GM18951 (cell line): ENCODE measurements around the gene SEPHS2.
"Not testable (repeated sequence)": the region's sequence is repeated elsewhere in the genome, so short reads cannot be mapped to it uniquely, and the experiment has no call there.

ENCODE experiments used
- POLR2A ChIP-seq: IDR thresholded peaks from 4 replicates; pipeline ENCODE4 v1.6.1; 2011; ENCODE audit warnings: mild to moderate bottlenecking; ENCODE audit not compliant: insufficient read length, insufficient read depth; ENCODE audit errors: extremely low read depth
- in situ Hi-C: fragments of 300-500 bp; cut with MboI; formaldehyde crosslinking; loops from one replicate; pipeline ENCODE4 v1.12.0; 2022; ENCODE audit warnings: low sequenced_read_pairs, mixed read lengths, inconsistent platforms; ENCODE audit not compliant: unreplicated experiment

SEPHS2 gene

DNA sequence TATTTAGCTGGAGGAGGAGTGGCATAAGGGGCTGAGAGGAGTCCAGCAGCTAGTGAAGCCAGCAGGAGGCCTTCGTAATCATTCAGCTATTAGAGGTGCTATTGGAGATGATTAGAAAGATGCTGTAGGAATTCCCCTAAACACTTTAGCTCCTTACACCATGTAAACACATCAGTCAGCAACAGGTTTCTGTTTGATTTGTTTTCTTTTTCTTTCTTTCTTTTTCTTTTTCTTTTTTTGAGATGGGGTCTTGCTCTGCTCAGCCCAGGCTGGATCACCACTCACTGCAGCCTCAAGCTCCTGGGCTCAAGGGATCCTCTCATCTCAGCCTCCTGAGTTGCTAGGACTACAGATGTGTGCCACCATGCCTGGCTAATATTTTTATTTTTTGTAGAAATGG, 10.6 kb upstream of the SEPHS2 start:
- no peak for TF ChIP-seq POLR2A

DNA sequence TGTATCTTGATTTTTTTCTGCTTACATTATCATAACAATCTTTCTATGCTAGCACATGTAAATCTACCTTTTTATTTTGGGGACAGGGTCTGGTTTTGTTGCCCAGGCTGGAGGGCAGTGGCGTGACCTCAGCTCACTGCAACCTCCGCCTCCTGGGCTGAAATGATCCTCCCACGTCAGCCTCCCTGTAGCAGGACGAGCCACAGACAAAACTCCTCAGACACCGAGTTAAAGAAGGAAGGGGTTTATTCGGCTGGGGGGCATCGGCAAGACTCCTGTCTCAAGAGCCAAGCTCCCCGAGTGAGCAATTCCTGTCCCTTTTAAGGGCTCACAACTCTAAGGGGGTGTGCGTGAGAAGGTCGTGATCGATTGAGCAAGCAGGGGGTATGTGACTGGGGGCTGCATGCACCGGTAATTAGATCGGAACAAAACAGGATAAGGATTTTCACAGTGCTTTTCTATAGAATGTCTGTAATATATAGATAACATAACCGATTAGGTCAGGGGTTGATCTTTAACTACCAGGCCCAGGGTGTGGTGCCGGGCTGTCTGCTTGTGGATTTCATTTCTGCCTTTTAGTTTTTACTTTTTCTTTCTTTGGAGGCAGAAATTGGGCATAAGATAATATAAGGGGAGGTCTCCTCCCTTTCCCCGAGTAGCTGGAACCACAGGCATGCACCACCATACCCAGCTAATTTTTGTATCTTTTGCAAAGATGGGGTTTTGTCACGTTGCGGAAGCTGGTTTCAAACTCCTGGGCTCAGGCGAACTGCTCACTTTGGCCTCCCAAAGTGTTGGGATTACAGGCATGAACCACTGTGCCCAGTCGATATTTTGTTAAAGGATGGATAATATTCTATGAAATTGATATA, 7.3 kb upstream of the SEPHS2 start:
- in situ Hi-C loops, result not testable (repeated sequence)
- peak; percentile 25 for TF ChIP-seq POLR2A

More for the DNA sequence above, 10.6 kb upstream of the SEPHS2 start:
- in situ Hi-C loops, result no loop called here

GRCh38 chr16:30449116-30449435, 3.4 kb upstream of the SEPHS2 start:
- in situ Hi-C loops, result no loop called here
- no peak for TF ChIP-seq POLR2A

DNA sequence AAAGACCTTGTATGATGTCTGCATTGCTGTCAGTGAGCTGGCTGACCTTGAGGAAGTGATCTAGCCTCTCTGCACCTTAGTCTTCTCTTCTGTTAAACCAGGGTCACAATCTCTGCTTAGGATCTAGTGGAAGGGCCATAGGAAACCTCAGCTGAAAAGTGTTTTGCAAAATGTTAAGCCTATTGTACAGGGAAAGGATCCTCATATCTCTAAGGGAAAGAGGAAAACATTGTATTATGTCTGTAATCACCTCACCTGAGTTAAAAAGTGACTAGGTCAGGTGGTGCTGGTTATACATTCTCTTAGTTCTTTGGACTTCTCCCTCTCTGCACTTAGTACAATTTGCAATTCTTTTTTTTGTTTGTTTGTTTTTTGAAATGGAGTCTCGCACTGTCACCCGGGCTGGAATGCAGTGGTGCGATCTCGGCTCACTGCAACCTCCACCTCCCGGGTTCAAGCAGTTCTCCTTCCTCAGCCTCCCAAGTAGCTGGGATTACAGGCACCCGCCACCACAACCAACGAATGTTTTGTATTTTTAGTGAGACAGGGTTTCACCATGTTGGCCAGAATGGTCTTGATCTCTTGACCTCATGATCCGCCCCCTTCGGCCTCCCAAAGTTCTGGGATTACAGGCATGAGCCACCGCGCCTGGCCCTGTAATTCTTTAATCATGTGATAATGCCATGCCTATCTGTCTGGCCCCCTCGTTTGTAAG, 2.0 kb upstream of the SEPHS2 start:
- in situ Hi-C loops, result no loop called here
- no peak for TF ChIP-seq POLR2A

DNA sequence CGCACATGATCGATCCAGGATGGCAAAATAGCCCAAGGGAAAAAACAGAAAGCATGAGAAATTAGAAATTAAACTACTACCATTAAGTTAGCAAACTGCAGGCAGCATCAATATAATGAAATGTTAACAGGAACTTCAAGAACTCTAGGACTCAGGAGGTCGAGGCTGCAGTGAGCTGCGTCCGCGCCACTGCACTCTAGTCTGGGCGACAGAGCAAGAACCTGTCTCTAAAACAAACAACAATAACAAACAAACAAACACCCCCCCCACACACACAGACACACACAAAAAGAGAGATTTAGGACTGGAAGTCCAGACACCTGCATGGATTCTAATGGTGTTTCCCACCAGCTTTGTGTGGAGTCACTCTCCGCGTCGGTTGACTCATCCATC, 525 bp upstream of the SEPHS2 start:
- in situ Hi-C loops, result no loop called here
- TF ChIP-seq POLR2A, result no peak

DNA sequence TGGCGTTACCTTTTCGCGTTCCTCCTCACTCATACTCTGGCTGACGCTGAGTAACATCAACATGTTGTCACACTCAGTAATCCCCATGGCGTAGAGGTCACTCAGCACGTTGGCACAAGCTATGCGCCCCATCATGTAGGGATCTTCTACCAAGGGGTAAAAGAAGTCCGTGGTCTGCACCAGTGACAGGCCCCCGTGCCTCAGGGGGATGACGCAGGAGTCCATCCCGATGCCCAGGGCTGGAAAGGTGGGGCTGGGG, 596 bp downstream of the SEPHS2 start:
- in situ Hi-C loops, result no loop called here
- no peak for TF ChIP-seq POLR2A

GRCh38 chr16:30444231-30445148, 1.2 kb downstream of the SEPHS2 start:
- in situ Hi-C loops, result no loop called here
- TF ChIP-seq POLR2A, result no peak

DNA sequence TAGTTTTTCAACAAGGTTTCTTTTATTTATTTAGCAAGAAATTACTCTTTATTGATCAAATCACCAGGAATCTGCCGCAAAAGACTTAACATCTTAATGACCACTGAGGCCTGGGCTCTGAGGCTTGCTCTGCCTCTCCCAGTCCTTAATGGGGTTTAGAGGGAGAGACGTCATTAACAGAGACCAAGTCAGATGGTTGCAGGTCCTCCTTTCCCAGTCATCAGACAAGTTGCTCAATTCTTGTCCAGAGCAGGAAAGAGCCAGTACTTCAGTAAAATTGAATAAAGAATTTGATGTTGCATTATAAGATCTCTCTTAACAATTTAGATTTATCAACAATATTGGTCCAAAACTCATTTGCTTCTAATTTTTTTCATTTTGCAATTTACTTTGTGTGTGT, 2.0 kb downstream of the SEPHS2 start:
- no peak for TF ChIP-seq POLR2A
- in situ Hi-C loops, result no loop called here

DNA sequence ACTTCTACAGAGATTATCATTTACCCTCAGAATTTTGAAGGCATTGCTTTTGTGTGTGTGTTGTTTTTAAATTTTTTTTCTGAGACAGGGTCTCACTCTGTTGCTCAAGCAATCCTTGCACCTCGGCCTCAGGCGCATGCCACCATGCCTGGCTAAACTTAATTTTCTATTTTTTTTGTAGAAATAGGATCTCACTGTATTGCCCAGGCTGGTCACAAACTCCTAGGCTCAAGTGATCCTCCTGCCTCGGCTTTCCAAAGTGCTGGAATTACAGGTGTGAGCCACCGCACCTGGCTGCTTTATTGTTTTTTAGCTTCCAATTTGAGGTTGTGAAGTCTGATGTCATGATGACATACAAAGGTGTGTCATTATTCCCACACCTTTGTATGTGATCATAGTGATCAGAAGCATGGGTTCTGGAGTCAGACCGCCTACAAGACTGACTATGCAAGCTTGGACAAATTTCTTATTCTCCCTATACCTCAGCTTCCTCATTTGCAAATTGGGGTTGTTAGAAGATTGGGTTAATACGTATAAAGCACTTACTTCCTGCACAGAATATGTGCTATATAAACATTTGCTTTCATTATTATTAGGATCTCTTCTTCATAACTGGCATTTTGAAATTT, 5.8 kb downstream of the SEPHS2 start:
- in situ Hi-C loops, result no loop called here
- no peak for TF ChIP-seq POLR2A

- TF ChIP-seq POLR2A, result no peak
- in situ Hi-C loops, result no loop called here
Observed at GRCh38 chr16:30438835-30439234, 6.8 kb downstream of the SEPHS2 start.

- in situ Hi-C loops, result no loop called here
- no peak for TF ChIP-seq POLR2A
Observed at GRCh38 chr16:30437511-30438046, 8.1 kb downstream of the SEPHS2 start.

DNA sequence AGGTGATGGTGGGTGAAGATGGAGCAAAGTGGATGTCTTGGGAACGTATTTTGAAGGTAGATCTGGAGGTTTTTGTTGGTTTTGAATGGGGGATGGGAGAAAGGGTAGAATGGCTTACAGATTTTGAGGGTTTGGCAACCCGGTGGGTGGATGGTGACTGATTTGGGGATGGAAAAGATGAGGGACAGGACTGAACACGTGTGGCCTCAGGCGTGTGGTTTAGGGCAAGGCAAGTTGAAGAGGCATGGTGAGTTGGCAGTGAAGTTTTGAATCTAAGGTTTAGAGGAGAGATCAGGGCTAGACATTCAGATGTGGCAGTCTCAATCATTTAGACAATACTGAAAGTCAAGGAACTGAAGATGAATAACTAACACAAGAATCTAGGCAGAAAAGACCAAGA, 10.8 kb downstream of the SEPHS2 start:
- in situ Hi-C loops, result no loop called here

More for the DNA sequence above, 10.8 kb downstream of the SEPHS2 start:
- no peak for TF ChIP-seq POLR2A
